Activated naive CD8-positive, alpha-beta T cell treated with anti-CD3 and anti-CD28 coated beads, Interleukin-2, amount 50 U/mL, for 16 hours (primary cell): ENCODE data around the gene ZNF678.
"Not testable (repeated sequence)": the region's sequence is repeated elsewhere in the genome, so short reads cannot be mapped to it uniquely, and the experiment has no call there.

Experiments used
- DNase-seq: peaks from one replicate; pipeline ENCODE4 v3.0.0-alpha.2; 2020; ENCODE audit warnings: low read depth, low spot score

The ZNF678 gene

DNA sequence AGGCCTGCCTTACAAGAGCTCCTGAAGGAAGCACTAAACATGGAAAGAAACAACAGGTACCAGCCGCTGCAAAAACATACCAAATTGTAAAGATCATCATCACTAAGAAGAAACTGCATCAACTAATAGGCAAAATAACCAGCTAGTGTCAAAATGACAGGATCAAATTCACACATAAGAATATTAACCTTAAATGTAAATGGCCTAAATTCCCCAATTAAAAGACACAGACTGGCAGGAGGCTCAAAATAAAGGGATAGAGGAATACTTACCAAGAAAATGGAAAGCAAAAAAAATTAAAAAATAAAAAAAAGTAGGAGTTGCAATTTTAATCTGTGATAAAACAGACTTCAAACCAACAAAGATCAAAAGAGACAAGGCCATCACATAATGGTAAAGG, 11.5 kb upstream of the ZNF678 start:
- not testable (repeated sequence) for DNase-seq

DNA sequence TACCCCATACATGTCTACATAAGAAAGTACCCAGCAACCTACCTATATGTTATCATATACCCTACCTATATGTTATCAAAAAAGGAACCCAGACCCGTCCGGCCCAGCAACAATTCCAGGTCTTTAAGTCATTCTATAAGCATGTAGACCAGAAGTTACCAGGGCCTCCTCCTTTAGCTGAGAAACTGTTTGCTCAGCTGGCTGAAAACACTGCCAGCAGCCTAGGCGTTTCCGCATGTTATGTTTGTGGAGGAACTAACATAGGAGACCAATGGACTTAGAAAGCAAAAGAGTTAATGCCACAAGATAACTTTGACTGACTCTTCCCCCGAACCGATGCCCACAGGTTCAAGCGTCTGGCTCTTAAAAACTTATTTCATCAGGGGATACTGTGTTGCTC, 7.1 kb upstream of the ZNF678 start:
- no peak for DNase-seq

GRCh38 chr1:227557962-227558725, 5.2 kb upstream of the ZNF678 start:
- DNase-seq: no peak

- no peak for DNase-seq
Measured at GRCh38 chr1:227558732-227559262, 4.6 kb upstream of the ZNF678 start.

DNA sequence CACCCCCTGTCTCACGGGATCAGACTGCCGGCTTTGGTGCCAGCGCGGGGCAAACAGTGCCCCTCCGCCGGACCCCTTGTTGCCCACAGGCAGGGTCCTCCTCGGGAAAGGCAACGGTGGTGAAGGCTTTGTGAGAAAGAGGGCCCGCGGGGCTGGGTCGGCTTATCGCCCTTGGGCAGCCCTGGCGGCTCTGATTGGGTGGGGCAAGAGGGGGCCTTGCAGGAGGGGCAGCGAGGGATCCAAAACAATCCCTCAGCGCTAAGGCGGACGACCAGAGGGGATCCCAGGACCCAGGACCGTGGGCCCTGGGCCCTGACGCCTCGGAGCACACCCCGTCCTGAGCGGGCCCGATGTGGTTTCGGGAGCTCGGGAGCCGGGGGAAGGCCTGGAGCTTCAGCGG, 3.9 kb upstream of the ZNF678 start:
- DNase-seq: no peak

GRCh38 chr1:227559926-227560325, 3.4 kb upstream of the ZNF678 start:
- DNase-seq: no peak

DNA sequence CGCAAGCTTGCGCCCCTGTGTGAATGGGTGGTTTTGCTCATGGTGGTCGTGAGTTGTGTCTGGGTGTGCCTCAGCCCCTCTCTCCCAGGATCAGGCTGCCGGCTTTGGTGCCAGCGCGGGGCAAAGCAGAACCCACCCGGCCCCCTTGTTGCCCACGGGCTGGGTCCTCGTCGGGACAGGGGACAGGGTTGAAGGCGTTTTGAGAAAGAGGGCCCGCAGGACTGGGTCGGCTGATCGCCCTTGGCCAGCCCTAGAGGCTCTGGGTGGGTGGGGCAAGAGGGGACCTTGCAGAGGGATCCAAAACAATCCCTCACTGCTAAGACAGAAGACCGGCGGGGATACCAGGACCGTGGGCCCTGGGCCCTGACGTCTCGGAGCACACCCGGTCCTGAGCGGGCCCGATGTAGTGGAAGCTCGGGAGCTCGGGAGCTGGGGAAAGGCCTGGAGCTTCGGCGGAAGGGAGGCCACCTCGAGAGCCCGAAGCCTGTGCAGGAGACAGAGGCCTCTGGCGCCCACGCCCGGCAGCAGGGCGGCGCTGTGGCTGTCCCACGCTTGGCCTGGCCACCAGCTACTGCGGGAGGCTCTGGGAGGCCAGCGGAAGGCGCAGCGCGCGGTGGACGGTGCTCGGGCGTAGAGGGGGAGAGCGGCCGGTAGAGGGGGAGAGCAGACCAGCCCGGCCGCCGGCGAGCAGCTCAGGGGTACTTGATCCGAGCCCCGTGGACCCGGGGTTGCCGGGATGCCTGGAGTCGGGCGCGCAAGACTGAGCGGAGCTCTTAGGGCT, 2.8 kb upstream of the ZNF678 start:
- DNase-seq: no peak

DNA sequence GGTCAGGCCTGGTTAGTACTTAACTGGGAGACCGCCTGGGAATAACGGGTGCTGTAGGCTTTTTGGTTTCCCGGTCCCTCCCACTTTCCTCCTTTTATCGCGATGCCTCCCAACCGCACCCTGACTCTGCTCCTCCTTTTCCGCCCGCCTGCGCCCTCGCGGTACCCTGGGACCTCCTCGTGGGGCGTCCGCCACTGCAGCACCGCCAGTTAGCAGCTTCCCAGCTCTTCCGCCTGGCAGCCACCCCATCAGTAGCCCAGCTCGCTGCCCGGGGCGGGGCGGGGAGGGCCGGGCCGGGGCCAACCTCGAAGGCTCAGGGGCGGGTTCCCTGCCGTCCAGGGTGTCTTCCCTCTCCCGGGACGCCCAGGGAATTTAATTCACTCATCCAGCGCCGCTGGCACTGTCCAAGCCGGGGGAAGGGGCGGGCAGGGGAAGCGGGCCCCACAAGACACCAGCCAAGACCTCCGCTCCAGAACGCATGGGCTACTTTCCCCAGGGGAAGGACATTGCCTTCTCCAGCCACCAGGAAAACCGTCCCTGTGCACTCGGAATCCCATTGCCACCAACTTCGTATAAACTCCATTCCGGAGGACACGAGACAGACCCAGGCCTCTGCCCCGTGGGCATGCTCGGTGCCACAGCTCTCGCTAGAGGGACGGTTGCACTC, 2.0 kb upstream of the ZNF678 start:
- no peak for DNase-seq

- no peak for DNase-seq
Measured at GRCh38 chr1:227562037-227562436, 1.3 kb upstream of the ZNF678 start.

DNA sequence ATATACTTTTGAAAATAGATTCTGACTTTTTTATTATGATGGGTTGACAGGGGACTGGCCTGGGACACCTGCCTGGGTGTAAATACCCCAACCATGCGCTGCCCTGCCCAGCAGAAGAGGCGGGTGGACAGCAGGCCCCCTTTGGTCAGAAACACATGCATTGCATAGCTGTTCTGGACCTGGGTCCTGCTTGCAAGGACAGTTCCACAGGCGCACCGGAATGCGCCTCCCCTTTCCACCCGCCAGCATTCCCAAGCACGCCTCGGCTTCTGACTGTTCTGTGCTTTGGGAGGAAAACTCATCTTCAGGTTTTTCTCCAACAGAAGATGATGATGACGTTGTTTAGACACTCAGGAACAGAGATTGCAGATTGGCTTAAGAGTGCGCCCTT, 428 bp upstream of the ZNF678 start:
- no peak for DNase-seq

DNA sequence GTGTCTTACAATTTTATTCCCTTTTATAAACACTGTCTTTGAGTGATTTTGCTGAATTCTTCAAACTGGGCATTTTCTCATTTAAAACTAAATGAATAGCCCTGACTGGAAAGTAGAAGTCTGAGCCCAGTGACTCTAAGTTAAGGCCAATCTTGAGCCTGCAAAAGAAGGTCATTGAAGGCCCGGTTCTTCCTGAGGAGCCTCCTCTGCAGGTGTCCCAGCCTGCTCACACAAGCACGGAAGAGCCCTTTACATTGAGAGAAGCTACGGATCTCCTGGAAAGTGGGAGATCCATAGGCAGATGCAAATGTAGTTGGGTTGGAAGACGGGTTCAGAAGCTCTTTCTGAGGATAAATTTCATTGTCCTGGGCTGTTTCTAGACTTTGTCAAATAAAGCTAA, 3.9 kb downstream of the ZNF678 start:
- DNase-seq: no peak

DNA sequence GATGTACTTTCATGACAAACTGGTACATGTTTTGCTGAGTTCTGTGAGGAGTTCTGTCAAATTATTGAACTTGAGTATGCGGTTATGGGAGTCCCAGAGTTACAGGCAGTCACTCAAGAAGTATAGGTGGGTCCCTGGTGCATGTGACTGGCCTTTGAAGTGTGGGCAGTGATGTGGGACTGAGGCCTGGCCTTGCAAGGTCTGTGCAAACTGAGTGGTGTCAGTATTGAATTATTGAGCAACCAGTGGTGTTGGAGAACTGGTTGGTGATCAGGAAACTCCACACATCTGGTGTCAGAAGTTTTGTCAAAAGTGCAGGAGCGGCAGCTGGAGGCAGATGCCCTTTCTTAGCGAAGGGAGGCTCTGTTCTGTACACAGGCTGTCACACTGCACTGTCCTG, 5.2 kb downstream of the ZNF678 start:
- DNase-seq: no peak

DNA sequence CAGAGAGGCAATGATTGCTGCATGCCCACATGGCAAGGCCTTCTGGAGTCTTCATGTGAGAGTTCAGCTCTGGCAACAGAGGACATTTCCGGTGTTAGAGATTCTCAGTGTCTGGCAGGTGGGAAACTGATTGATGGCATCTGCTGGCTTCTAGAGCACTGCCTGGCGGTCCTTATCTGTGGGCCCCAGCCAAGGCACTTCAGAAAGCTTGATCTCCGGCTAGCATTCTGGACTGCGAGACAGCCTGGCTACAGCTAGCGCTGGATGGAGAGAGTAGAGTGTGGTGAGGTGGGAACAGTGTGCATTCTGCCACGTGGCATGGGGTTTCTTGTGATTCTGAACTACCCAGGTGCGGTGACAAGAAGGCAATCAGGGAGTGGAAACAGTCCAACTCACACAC, 9.4 kb downstream of the ZNF678 start:
- DNase-seq: no peak

- DNase-seq: no peak
Measured at GRCh38 chr1:227574926-227575325, 11.6 kb downstream of the ZNF678 start.

DNA sequence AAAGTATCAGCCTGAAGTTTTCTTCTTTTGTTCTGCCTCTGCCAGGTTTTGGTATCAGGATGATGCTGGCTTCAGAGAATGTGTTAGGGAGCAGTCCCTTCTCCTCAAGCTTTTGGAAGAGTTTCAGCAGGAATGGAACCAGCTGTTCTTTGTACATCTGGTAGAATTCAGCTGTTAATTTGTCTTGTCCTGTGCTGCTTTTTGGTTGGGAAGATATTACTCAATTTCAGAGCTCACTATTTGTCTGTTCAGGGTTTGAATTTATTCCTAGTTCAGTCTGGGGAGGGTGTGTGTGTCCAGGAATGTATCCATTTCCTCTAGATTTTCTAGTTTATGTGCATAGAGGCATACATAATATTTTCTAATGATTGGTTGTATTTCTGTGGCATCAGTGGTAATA, 12.8 kb downstream of the ZNF678 start:
- no peak for DNase-seq

GRCh38 chr1:227577500-227577899, 14.1 kb downstream of the ZNF678 start:
- no peak for DNase-seq

DNA sequence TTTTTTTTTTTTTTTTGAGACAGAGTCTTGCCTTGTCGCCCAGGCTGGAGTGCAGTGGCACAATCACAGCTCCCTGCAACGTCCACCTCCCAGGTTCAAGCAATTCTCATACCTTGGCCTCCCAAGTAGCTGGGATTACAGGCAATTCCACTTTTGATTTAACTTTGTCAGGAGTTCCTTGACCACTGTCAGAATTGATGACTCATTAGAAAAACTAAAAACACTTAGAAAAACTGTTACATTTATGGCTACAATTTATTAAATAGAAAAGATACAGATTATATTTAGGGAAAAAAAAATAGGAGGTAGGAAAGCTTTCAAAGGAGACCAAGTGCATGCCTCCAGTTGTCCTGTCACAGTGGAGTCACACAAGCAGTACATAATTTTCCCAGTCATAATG, 20.0 kb downstream of the ZNF678 start:
- DNase-seq: no peak

- no peak for DNase-seq
Measured at GRCh38 chr1:227586733-227587132, 23.4 kb downstream of the ZNF678 start.

- no peak for DNase-seq
Measured at GRCh38 chr1:227587968-227588367, 24.6 kb downstream of the ZNF678 start.

DNA sequence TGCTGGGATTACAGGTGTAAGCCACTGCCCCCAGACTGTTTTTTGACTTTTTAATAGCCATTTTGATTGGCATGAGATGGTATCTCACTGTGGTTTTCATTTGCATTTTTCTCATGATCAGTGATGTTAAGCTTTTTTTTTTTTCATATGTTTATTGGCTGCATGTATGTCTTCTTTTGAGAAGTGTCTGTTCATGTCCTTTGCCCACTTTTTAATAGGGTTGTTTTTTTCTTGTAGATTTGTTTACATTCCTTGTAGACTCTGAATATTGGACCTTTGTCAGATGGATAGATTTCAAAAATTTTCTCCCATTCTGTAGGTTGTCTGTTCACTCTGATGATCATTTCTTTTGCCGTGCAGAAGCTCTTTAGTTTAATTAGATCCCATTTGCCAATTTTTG, 25.4 kb downstream of the ZNF678 start:
- DNase-seq: not testable (repeated sequence)

GRCh38 chr1:227589777-227590176, 26.4 kb downstream of the ZNF678 start:
- not testable (repeated sequence) for DNase-seq

DNA sequence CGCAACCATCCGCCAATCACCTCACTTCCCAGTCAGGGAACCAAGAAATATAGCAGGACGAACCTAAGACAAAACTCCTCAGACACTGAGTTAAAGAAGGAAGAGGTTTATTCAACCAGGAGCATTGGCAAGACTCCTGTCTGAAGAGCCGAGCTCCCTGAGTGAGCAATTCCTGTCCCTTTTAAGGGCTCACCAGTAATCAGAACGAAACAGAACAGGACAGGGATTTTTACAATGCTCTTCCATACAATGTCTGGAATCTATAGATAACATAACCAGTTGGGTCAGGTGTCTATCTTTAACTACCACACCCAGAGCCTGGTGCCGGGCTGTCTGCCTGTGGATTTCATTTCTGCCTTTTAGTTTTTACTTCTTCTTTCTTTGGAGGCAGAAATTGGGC, 32.9 kb downstream of the ZNF678 start:
- not testable (repeated sequence) for DNase-seq
